GM19463 (cell line): ENCODE data around the gene CTU1.
A peak's percentile ranks its signal among the peaks of the same experiment; 100 is the strongest.

Source experiments
- ATAC-seq: cut with Tn5 transposase; IDR thresholded peaks from one replicate; pipeline ENCODE4 v1.9.1; 2021; ENCODE audit warnings: mild to moderate bottlenecking, moderate library complexity; ENCODE audit not compliant: unreplicated experiment

CTU1 gene

DNA sequence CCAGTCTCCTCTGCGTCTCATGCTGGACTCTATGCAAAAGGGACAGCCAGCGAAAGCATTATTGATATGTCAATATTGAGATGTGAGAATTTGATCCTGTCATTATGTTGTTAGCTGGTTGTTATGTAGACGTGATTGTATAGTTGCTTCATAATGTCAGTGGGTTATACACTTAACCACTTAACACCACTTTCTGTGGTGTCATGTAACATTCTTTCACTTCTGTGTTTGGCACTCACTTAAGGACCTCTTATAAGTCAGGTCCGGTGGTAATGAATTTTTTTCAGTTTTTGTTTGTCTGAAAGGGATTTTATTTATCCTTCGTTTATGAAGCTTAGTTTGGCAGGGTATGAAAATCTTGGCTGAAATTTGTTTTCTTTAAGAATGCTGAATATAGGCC lies 26.8 kb upstream of the CTU1 start:
- no peak for ATAC-seq

DNA sequence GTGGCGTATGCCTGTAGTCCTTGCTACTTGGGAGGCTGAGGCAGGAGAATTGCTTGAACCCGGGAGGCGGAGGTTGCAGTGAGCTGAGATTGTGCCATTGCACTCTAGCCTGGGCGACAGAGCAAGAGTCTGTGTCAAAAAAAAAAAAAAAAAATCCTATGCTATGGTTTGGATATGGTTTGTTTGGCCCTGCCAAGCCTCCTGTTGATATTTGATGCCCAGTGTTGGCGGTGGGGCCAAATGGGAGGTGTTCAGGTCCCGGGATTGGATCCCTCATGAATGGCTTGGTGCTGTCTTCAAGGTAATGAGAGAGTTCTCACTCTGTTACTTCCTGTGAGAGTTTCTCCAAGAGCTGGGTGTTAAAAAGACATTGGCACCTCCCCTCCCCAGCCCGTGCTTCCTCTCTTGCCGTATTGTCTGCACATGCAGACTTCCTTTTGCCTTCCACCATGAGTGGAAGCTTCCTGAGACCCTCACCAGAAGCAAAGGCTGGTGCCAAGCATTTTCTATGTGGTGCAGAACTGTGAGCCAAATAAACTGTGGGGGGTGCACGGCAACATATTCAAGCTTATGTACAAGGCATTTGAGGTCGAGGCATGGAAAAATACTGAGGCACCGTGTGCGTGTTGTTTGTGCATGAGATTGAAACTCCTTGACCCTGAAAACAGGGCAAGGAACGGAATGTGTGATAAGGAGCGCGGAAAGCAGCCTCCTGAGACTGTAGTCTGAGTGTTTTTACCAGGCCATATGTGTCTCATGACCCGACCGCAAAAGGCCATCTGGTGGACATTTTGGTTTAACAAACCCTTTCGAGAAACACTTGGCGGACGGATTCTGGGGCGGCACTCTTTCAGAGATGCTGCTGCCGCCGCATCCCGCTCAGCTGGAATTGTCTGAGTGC lies 23.8 kb upstream of the CTU1 start:
- ATAC-seq = no peak

DNA sequence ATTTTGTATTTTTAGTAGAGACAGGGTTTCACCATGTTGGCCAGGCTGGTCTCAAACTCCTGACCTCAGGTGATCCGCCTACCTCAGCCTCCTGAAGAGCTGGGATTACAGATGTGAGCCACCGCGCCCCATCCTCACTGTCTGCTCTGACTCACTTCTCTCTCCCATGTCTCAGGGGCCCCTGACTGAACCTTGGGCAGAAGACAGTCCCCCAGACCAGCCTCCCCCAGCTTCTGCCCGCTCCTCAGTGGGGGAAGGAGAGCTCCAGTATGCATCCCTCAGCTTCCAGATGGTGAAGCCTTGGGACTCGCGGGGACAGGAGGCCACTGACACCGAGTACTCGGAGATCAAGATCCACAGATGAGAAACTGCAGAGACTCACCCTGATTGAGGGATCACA lies 21.5 kb upstream of the CTU1 start:
- no peak for ATAC-seq

DNA sequence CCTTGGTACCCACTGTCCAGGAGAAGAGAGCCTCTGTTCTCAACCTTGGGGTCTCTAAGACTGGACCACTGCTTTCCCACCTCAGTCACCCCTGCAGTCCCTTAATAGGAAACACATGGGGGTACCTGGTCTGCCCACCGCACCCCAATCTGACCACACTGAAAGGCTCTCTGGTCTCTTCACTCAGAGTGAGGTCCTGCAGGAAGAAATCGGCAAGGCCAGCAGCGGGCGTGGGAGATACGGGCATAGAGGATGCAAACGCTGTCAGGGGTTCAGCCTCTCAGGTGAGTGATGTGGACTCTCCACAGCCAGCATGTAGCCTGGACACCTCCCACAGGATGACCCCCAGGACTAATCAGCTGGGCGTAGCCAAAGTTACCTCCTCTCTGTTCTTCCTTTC lies 20.0 kb upstream of the CTU1 start:
- ATAC-seq = no peak

DNA sequence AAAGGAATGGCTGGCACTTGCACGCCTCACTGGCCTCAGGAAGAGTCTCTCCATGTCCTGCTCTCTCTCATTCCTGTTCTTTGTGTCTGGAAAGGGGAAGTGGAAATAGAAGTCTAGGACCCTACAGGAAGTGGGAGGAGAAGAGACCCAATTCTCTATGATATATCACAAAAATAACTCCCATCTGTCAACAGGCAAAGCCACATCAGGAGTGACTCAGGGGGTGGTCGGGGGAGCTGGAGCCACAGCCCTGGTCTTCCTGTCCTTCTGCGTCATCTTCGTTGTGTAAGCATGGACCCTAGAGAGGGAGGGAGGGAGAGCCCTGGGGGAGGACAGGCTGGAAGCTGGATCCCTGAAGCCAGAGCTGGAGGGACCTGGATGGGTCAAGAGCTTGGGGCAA lies 19.5 kb upstream of the CTU1 start:
- ATAC-seq = no peak

DNA sequence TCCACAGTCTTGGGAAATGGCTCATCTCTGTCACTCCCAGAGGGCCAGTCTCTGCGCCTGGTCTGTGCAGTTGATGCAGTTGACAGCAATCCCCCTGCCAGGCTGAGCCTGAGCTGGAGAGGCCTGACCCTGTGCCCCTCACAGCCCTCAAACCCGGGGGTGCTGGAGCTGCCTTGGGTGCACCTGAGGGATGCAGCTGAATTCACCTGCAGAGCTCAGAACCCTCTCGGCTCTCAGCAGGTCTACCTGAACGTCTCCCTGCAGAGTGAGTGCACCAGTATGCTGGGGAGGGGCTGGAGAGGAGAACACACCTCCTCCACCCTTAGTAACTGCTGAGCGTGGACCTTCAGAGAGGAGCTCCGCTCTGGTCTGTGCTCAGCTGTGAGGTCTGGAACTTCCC lies 18.8 kb upstream of the CTU1 start:
- ATAC-seq = no peak

DNA sequence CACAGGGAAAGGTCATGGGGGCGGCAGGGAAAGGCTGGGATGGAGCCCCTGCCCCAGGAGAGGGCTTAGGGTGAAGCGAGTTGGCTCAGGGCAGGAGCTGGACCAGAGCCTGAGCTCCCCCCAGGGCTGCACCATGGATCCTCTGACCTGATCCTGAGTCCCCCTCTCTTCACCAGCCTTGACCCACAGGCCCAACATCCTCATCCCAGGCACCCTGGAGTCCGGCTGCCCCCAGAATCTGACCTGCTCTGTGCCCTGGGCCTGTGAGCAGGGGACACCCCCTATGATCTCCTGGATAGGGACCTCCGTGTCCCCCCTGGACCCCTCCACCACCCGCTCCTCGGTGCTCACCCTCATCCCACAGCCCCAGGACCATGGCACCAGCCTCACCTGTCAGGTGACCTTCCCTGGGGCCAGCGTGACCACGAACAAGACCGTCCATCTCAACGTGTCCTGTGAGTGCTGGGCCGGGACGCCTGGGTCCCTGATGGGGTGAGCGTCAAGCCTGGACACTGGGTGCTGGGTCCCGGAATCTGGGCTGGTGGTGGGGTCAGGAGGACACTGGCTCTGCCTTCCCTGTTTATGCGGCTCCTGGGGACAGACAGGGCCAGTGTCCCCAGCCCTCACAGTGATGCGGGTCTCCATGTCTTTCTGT lies 17.3 kb upstream of the CTU1 start:
- no peak for ATAC-seq

DNA sequence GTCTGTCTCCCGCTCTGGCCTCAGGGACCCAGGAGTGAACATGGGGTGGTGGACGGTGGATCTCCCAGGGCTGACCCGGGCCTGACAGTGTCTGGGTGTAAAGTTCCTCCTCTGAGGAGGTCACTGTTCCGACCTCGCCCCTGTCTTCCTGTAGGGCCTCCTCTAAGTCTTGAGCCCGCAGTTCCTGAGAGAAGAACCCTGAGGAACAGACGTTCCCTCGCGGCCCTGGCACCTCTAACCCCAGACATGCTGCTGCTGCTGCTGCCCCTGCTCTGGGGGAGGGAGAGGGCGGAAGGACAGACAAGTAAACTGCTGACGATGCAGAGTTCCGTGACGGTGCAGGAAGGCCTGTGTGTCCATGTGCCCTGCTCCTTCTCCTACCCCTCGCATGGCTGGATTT lies 16.5 kb upstream of the CTU1 start, which contains the start of gene SIGLEC9:
Gene SIGLEC9, plus strand, starts transcription at position 178 of the 400 bp plus-strand sequence. Its CDS starts 69 bp downstream, at position 247.
- no peak for ATAC-seq

DNA sequence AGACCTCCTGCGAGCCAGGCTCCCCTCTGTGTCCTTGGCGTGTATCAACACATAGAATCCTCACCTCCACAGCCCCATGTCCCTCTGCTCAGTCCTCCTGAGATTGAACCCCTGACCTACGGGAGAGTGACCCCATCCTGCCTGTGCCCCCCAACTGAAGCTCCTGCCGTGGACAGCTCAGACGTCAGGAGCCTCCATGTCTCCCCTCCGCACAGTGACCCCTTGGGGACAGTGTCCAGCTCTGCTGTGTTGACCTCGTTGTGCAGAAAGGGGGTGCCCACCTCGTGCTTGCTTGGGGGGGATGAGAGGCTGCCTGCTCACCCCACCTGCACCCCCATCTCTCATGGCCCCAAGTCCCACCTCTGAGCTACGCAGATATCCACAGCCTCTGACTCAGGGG lies 16.0 kb upstream of the CTU1 start:
- ATAC-seq = no peak

DNA sequence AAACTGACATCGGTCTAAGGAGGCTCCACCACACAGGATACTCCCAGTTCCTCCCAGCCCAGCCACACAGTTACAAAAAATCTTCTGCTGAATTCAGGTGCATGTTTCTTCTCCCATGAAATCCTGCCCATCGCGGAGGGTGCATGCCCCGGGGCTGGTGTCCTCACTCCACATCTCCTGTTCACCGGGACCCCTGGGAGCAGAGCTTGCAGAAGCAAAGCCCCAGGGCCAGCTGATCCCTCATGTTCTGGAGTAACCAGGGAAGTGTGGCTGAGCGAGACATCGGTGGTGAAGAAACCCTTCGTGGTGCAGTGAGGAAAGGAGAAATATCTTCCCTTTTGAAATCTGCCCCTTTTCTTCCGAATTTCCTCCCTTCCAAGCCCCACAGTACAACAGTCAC lies 15.6 kb upstream of the CTU1 start:
- ATAC-seq = no peak

DNA sequence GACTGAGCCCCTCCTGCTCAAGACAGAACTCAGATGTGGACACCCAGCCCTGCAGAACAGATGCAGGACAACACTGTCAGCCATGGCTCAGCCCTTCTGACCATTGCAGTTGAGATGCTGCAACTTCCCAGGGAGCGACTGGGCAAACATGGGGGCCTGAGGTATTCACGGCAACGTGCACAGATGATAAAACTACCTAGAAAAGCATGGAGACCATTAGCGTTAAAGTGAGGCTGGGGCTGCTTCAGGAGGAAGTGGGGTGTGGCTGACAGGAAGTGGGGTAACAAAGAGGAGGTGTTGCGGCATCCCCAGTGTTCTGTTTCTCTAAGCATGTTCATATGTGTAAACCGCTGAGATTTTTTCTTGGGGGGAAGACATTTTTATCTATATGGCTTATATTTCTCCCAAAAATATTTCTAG lies 15.2 kb upstream of the CTU1 start:
- ATAC-seq = no peak

DNA sequence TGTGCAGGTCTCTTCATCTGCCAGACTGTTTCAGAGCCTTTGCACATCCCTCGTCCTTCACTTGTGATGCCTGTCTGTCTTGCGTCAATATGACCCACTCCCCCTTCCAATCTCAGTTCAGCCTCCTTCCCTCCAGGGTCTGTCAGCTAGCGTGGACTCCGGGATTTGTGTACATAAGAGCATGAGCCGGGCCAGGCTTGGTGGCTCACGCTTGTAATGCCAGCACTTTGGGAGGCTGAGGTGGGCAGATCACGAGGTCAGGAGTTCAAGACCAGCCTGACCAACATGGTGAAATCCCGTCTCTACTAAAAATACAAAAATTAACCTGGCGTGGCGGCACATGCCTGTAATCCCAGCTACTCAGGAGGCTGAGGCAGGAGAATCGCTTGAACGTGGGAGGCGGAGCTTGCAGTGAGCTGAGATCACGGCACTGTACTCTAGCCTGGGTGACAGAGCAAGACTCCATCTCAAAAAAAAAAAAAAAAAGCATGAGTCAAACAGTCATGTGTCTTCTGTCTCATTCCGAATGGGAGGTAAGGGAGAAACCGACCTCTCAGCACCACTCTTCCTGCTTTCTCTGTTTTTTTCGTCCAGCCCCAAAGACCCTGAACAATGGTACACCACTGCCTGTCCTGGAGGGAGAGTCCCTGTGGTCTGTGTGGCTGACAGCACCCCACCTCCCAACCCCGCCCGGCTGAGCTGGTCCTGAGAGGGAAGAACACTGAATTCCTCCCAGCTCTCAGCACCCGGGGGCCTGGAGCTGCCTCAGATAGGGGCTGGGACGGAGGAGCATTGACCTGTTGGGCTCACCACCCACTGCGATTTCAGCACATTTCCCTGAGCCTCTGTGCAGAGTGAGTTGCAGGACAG lies 14.1 kb upstream of the CTU1 start:
- no peak for ATAC-seq

DNA sequence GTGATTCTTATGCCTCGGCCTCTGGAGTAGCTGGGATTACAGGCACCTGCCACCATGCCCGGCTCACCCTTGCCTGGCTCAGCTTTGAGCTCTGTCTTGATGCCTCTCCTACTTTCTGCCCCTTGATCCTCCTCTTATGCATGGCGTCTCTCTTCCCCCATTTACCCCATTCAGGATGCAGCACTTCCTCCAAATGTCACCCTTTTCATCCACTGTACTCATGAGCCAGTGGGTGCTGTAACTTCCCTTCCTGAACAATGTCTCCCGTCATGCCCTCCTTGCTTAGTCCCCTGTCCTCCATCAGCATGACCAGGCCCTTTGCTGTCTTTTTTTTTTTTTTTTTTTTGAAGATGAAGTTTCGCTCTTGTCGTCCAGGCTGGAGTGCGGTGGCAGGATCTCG lies 13.0 kb upstream of the CTU1 start:
- no peak for ATAC-seq

DNA sequence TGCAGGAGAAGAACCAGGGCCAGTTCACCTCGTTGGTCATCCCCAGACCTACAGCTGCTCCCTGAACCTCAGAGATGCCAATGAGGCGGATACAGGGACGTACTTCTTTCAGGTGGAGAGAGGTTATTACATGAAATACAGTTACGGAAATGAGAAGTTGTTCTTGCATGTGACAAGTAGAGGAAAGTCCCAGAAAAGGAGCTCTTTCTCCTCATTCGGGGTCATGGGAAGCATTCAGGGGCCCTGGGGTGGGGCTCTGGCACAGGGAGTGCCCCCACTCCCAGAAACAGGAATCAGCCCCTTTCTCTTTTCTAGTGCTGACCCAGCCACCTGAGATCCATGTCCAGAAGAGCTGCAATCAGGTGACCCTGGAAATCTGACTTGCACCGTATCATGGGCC lies 12.0 kb upstream of the CTU1 start:
- no peak for ATAC-seq

DNA sequence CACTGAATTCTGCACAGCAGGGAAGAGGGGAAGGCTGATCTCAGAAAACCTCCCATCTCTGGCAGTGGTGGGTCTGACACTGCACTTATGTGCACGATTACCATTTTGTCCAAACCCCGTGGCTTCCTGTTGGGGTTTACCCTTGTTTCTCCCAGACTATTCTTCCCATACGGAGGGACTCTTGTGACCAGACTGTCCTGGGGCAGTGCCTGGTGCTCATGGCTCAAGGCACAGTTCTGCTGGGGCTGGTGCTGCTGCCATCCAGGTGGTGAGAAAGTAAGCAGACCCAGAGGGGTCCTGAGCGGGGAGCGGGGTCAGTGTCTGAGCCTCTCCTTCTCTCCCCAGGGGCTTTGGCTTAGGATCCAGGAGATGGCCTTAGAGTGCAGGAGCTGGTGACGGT lies 11.4 kb upstream of the CTU1 start:
- ATAC-seq = no peak

DNA sequence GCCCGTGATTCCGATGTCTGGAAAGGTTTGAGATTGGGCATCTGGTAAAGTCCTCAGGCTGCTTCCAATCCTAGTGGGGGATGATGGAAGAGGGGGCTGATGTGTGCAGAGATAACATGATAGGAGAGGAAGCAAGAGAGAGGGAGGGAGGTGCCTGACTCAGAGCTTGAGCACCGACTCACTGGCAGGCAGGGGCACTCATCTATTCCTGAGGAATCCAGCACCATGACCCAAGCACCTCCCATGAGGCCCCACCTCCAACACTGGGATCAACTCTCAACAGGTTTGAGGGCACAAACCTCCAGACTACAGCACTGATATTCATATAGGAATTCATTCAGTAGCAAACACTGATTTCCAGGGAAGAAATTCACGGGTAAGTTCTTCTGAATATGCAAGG lies 10.9 kb upstream of the CTU1 start:
- ATAC-seq = no peak

DNA sequence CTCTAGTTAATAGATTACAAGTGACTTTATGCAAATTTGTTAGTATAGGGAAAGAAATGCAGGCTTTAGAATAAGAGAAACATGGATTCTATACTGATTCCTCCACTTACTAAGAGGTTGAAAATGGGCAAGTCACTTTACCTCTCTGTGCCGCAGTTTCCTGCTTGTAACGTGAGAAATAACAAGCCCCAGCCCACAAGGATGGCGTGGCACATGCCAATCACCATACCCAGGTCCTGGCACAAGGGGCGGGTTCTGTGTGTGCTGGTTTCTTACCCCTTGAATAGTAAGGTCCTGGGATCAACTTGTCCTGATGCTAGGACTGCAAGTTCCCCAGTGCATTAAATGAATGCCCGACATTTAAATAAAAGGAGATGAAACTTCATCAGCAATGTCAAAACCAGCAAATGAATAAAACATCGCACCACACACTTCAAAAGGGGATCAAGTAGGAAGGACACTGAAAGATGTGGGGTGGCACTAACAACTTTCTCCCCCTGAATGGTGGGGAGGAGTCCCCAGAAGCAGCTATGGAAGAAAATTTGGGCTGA lies 8.6 kb upstream of the CTU1 start:
- no peak for ATAC-seq

DNA sequence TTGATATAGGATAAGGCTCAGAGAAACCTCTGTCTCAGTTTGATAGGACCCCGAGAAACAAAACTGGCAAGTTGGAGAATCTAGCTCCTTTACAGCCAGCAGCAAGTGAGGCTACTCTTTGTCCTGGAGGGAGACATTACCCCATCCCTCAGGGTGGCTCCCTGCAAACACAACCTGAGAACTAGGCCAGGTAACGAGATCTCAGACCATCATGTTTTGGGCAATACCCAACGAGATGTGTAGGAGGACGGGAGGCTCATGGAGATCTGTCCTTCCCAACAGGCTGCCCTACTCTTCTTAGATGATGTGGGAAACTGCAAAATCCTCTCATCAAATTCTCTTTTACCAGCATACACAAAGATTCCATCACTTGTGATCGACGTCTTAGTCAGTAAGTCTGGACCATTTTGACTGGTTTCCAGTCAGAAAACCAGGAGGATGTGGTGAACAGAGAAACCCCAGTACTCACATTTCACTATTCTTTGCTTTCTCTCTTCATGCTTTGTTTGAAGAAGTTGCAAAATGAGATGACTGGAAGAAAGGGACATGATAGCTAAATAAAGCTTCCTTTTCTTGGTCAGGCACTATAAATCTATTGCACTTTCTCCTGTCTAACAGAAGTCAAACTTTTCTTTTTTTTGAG lies 6.0 kb upstream of the CTU1 start:
- no peak for ATAC-seq

DNA sequence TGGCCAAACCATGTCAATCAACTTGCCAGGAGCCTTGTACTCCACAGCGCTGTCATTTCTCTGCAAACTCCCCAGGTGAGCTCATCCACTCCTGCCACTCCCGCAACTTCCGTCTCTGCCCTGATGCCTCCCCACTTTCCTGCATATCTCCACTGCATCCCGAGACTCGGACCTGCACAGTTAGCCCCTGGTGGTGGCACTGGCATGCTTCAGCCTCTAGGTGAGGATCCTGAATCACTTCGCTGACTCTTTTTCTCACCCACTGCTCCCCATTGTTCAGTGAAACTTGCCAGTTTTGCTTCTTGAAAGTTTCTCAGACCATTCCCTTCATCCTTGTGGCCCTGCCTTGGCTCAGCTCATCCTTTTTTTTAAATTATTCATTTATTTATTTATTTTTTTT lies 3.4 kb upstream of the CTU1 start:
- no peak for ATAC-seq

DNA sequence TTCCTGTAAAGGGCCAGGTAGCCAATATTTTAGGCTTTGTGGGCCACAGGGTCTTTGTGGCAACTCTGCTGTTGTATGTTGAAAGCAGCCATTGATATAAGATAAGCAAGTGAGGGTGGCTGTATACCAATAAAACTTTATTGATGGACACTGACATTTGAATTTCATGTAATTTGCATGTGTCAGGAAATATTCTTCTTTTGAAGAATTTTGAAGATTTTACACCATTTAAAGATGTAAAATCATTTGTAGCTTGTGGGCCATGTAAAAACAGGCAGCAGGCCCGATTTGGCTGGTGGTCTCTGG lies 2.4 kb upstream of the CTU1 start:
- no peak for ATAC-seq

DNA sequence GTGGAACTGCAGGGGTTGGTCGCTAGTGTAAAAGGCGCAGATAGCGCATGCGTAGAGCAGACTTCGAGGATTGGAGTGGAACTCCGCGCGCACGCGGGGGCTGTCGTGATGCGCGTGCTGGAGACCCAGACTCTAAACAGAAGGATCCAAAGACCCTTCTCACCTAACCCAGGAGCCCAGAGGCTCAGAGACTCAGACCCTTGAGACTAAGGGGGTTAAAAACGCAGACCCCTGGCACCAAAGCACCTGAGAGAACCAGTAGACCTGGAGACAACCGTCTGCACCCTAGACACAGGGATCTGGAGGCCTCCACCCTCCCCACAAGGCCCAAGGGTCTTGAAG lies 567 bp upstream of the CTU1 start:
- peak; percentile 25 for ATAC-seq
